GM23248 (cell line): ENCODE measurements around the gene PRSS1. TPM values are rescaled to one million over a fixed set of nuclear protein-coding genes. Genes with fewer than 3 reads are reported as not detected.
"Not testable (repeated sequence)": the region's sequence is repeated elsewhere in the genome, so short reads cannot be mapped to it uniquely, and the experiment has no call there.

ENCODE experiments used
- DNase-seq: peaks from one replicate; pipeline ENCODE4 v3.0.0-alpha.2; 2015
- H2AFZ ChIP-seq: fragments of 200-600 bp; sonication (generic); 2 replicates; pipeline ENCODE4 v1.6.1; 2016; ENCODE audit warnings: antibody characterized with exemption
- H3F3A ChIP-seq: fragments of 200-600 bp; sonication (generic); 2 replicates; pipeline ENCODE4 v1.6.1; 2016; ENCODE audit warnings: mild to moderate bottlenecking, antibody characterized with exemption, mixed run types; ENCODE audit not compliant: insufficient read depth
- H3K27ac ChIP-seq: fragments of 200-600 bp; sonication (generic); 2 replicates; pipeline ENCODE4 v1.5.1; 2016; ENCODE audit warnings: mild to moderate bottlenecking
- H3K27me3 ChIP-seq: fragments of 200-600 bp; sonication (generic); replicated peaks from 2 replicates; pipeline ENCODE4 v1.6.1; 2016; ENCODE audit warnings: mild to moderate bottlenecking; ENCODE audit not compliant: insufficient read depth
- H3K36me3 ChIP-seq: fragments of 200-600 bp; sonication (generic); 2 replicates; pipeline ENCODE4 v1.6.1; 2016; ENCODE audit warnings: low read depth, mild to moderate bottlenecking
- H3K4me1 ChIP-seq: fragments of 200-600 bp; sonication (generic); 2 replicates; pipeline ENCODE4 v1.6.1; 2016; ENCODE audit warnings: mild to moderate bottlenecking; ENCODE audit not compliant: insufficient read depth
- H3K4me2 ChIP-seq: fragments of 200-600 bp; sonication (generic); one replicate; pipeline ENCODE4 v1.6.1; 2016; ENCODE audit warnings: mild to moderate bottlenecking; ENCODE audit not compliant: unreplicated experiment
- H3K4me3 ChIP-seq: fragments of 200-600 bp; sonication (generic); 2 replicates; pipeline ENCODE4 v1.5.1; 2016; ENCODE audit warnings: mild to moderate bottlenecking
- H3K79me2 ChIP-seq: fragments of 200-600 bp; sonication (generic); 2 replicates; pipeline ENCODE4 v1.6.1; 2016; ENCODE audit warnings: mild to moderate bottlenecking; ENCODE audit not compliant: insufficient read depth
- H3K9ac ChIP-seq: fragments of 200-600 bp; sonication (generic); 2 replicates; pipeline ENCODE4 v1.6.1; 2016; ENCODE audit warnings: mild to moderate bottlenecking
- H3K9me2 ChIP-seq: fragments of 200-600 bp; sonication (generic); 2 replicates; pipeline ENCODE4 v1.6.1; 2016; ENCODE audit warnings: mixed run types, mild to moderate bottlenecking, moderate library complexity; ENCODE audit not compliant: insufficient read depth
- H3K9me3 ChIP-seq: fragments of 200-600 bp; sonication (generic); one replicate; pipeline ENCODE4 v1.6.1; 2017; ENCODE audit warnings: low read depth
- H4K20me1 ChIP-seq: fragments of 200-600 bp; sonication (generic); 2 replicates; pipeline ENCODE4 v1.6.0; 2016; ENCODE audit not compliant: insufficient read depth
- EZH2 ChIP-seq: fragments of 200-600 bp; sonication (generic); IDR thresholded peaks from 2 replicates; pipeline ENCODE4 v1.6.1; 2018; ENCODE audit warnings: antibody characterized with exemption, mild to moderate bottlenecking; ENCODE audit not compliant: insufficient read depth, poor library complexity, severe bottlenecking
- EZH2phosphoT487 ChIP-seq: fragments of 200-600 bp; sonication (generic); IDR thresholded peaks from 2 replicates; pipeline ENCODE4 v1.6.1; 2018; ENCODE audit warnings: antibody characterized with exemption, moderate library complexity, mild to moderate bottlenecking, low read depth; ENCODE audit not compliant: insufficient read depth
- WGBS, 2 experiments: methylation state at CpG; one replicate each; pipeline ENCODE4 v1.1.6; 2015 to 2017; ENCODE audit warnings: low lambda C conversion rate in 2 of 2, low coverage in 1 of 2; ENCODE audit errors: missing lambda C conversion rate in 2 of 2; 5-methylcytosine and 5-hydroxymethylcytosine counted together
- in situ Hi-C: fragments of 300-500 bp; cut with MboI; formaldehyde crosslinking; loops from 2 replicates; pipeline ENCODE4 v1.15.0; 2020
- polyA plus RNA-seq: library from polyadenylated mRNA; unstranded; fragments of >200 nt; fragmentation: Nextera tagmentation; extraction: Ambion mirVana; gene quantifications from 2 replicates; pipeline ENCODE4 v1.2.1, GENCODE V29; 2016
- total RNA-seq: library from RNA; depleted of rRNA; stranded (reverse); fragments of >200 nt; shearing (Covaris generic); gene quantifications from 2 replicates; pipeline ENCODE4 v1.2.3, GENCODE V29; 2014

PRSS1 gene
- total and polyA plus RNA-seq, 2 experiments from 2014 or later: not detected

- no peak for TF ChIP-seq EZH2phosphoT487
- no peak for TF ChIP-seq EZH2
Observed at GRCh38 chr7:142773937-142774744, 24.9 kb downstream of the PRSS1 start.

GRCh38 chr7:142774826-142775225 is 25.6 kb downstream of the PRSS1 start:
- no peak overlapping the region for H2AFZ ChIP-seq
- H3K9me3 ChIP-seq: no peaks in the 10 kb centered on the region
- peak; percentile 37 for DNase-seq
- no peak overlapping the region for H3K27ac ChIP-seq
- in situ Hi-C loops: no loop called here
- no peak overlapping the region for H3K4me3 ChIP-seq
- no peaks in the 10 kb centered on the region for H3F3A ChIP-seq
- H3K9ac ChIP-seq: no peak overlapping the region
- H3K9me2 ChIP-seq: no peaks in the 10 kb centered on the region
- TF ChIP-seq EZH2phosphoT487 (no peak), EZH2 (no peak)
- peaks cover 15% of the 10 kb centered on the region; the same call in 1 of the 2 replicates for H3K4me1 ChIP-seq
- H3K79me2 ChIP-seq: no peaks in the 10 kb centered on the region
- H3K4me2 ChIP-seq: no peak overlapping the region
- 20 to 21% methylated on average over 8 of the region's 8 CpGs for WGBS, 2 experiments
- peaks cover 7% of the 10 kb centered on the region for H3K27me3 ChIP-seq
- no peaks in the 10 kb centered on the region for H4K20me1 ChIP-seq
- no peaks in the 10 kb centered on the region for H3K36me3 ChIP-seq

More at GRCh38 chr7:142773937-142774744, 24.9 kb downstream of the PRSS1 start:
- Histone ChIP-seq H3K79me2 (no peaks in the 10 kb centered on the region), H3K4me3 (no peak overlapping the region), H3K4me1 (peaks cover 15% of the 10 kb centered on the region; the same call in 1 of the 2 replicates), H3K27ac (no peak overlapping the region), H4K20me1 (no peaks in the 10 kb centered on the region), H3F3A (no peaks in the 10 kb centered on the region), H3K9ac (no peak overlapping the region), H3K9me3 (no peaks in the 10 kb centered on the region), H2AFZ (no peak overlapping the region), H3K36me3 (no peaks in the 10 kb centered on the region), H3K9me2 (no peaks in the 10 kb centered on the region), H3K4me2 (no peak overlapping the region), H3K27me3 (peaks cover 7% of the 10 kb centered on the region)
- in situ Hi-C loops: no loop called here
- WGBS, 2 experiments: 42% methylated on average over 4 of the region's 4 CpGs
- no peak for DNase-seq

GRCh38 chr7:142775351-142776115 is 26.3 kb downstream of the PRSS1 start:
- H3K4me2 ChIP-seq, in situ Hi-C loops: not testable (repeated sequence)
- 73 to 76% methylated on average over 6 of the region's 6 CpGs for WGBS, 2 experiments

GRCh38 chr7:142776206-142776844 is 27.1 kb downstream of the PRSS1 start:
- TF ChIP-seq EZH2: no peak
- no peak for TF ChIP-seq EZH2phosphoT487
- Histone ChIP-seq H3K9me2 (no peaks in the 10 kb centered on the region), H3K4me1 (peaks cover 15% of the 10 kb centered on the region; the same call in 1 of the 2 replicates), H3K27me3 (no peaks in the 10 kb centered on the region; the same call in 1 of the 2 replicates), H3K9me3 (no peaks in the 10 kb centered on the region), H3K36me3 (no peaks in the 10 kb centered on the region), H3K4me3 (no peak overlapping the region), H3K9ac (no peak overlapping the region), H3F3A (no peaks in the 10 kb centered on the region), H3K27ac (no peak overlapping the region), H3K4me2 (no peak overlapping the region), H3K79me2 (no peaks in the 10 kb centered on the region), H2AFZ (no peak overlapping the region), H4K20me1 (no peaks in the 10 kb centered on the region)
- in situ Hi-C loops: no loop called here
- peak; percentile 54 for DNase-seq
- 44 to 47% methylated on average over 9 of the region's 9 CpGs for WGBS, 2 experiments

More at GRCh38 chr7:142775351-142776115, 26.3 kb downstream of the PRSS1 start:
- H3K4me1 ChIP-seq: peaks cover 15% of the 10 kb centered on the region; the same call in 1 of the 2 replicates
- H3K79me2 ChIP-seq, H3K27me3 ChIP-seq, H3K27ac ChIP-seq, H4K20me1 ChIP-seq, H3K9me2 ChIP-seq, H3K36me3 ChIP-seq, H2AFZ ChIP-seq, H3K4me3 ChIP-seq, DNase-seq, H3K9ac ChIP-seq, H3K9me3 ChIP-seq, H3F3A ChIP-seq: not testable (repeated sequence)

- H3K4me3 ChIP-seq, H3K79me2 ChIP-seq, H3K27ac ChIP-seq, H3K9ac ChIP-seq, H3K36me3 ChIP-seq, H3K27me3 ChIP-seq, in situ Hi-C loops, H3K9me3 ChIP-seq, H3K9me2 ChIP-seq, H3K4me2 ChIP-seq, H3F3A ChIP-seq, H4K20me1 ChIP-seq, H2AFZ ChIP-seq, DNase-seq: not testable (repeated sequence)
- H3K4me1 ChIP-seq: peaks cover 15% of the 10 kb centered on the region; the same call in 1 of the 2 replicates
- WGBS, 2 experiments: 90 to 94% methylated on average over 2 of the region's 2 CpGs
Observed at GRCh38 chr7:142776845-142777225, 27.6 kb downstream of the PRSS1 start.
